Ovary (tissue), 9 donors: Measurements from ENCODE around the gene NFIA. TPM values are rescaled to one million over a fixed set of nuclear protein-coding genes. Genes with fewer than 3 reads are reported as not detected.

ENCODE experiments used
- DNase-seq, 5 donors: peaks; one replicate each; pipeline ENCODE4 v3.0.0-alpha.2; 2019 to 2020
- H3K27ac ChIP-seq, 2 donors: fragments of 200-600 bp; one replicate each; pipeline versions ENCODE4 v1.5.1 to v1.8.0; 2019 to 2022
- H3K27me3 ChIP-seq: fragments of 200-600 bp; one replicate; pipeline ENCODE4 v1.8.0; 2022
- H3K36me3 ChIP-seq: fragments of 200-600 bp; sonication (generic); one replicate; pipeline ENCODE4 v1.5.1; 2019
- H3K4me1 ChIP-seq: one replicate; pipeline ENCODE4 v1.8.1; 2013; ENCODE audit warnings: mild to moderate bottlenecking, moderate library complexity; ENCODE audit not compliant: insufficient read depth
- H3K4me3 ChIP-seq: fragments of 200-600 bp; sonication (generic); one replicate; pipeline ENCODE4 v1.5.1; 2017
- H3K9me3 ChIP-seq, 2 donors: fragments of 200-600 bp in 1 of 2; sonication (generic) in 1 of 2; one replicate each; pipeline versions ENCODE4 v1.5.1 to v1.8.1; 2013 to 2019; ENCODE audit warnings: mild to moderate bottlenecking in 1 of 2, moderate library complexity in 1 of 2
- CTCF ChIP-seq, 3 donors: fragments of 450-650 bp in 2 of 3; fragments of 200-600 bp in 1 of 3; IDR thresholded peaks; one replicate each; pipeline versions ENCODE4 v1.5.1 to v1.8.0; 2016 to 2022; ENCODE audit warnings: antibody characterized with exemption in 3 of 3, mild to moderate bottlenecking in 1 of 3
- EP300 ChIP-seq: sonication (generic); formaldehyde crosslinking; IDR thresholded peaks from one replicate; pipeline ENCODE4 v1.6.1; 2017; ENCODE audit warnings: antibody characterized with exemption
- POLR2A ChIP-seq: fragments of 450-650 bp; IDR thresholded peaks from one replicate; pipeline ENCODE4 v1.6.1; 2017; ENCODE audit warnings: antibody characterized with exemption, mild to moderate bottlenecking, moderate library complexity
- WGBS, 3 donors: extraction: QIAGEN DNeasy Blood & Tissue Kit in 1 of 3; methylation state at CpG; one replicate each; pipeline versions ENCODE4 v1.1.5 to v1.1.7; 2013 to 2017; 5-methylcytosine and 5-hydroxymethylcytosine counted together
- intact Hi-C, 4 donors: fragments of 100-400 bp; cut with DNase I; formaldehyde crosslinking; loops; one replicate each; pipeline versions ENCODE4 v1.11.0 to v1.15.1; 2022 to 2023
- polyA plus RNA-seq, 2 donors: library from polyadenylated mRNA; stranded (reverse); fragments of 200-250 nt in 1 of 2; fragments of 350-450 nt in 1 of 2; fragmentation: Illumina TruSeq in 1 of 2; extraction: RNeasy Lipid Tissue Mini Kit (QIAGEN cat#74804) in 1 of 2; gene quantifications; one replicate each; pipeline ENCODE4 v1.2.3, GENCODE V29; 2013 to 2014
- total RNA-seq, 7 donors: library from RNA; depleted of rRNA in 2 of 7; stranded (reverse); fragments of >200 nt in 2 of 7; fragmentation: NEBNext Ultra II Directional in 3 of 7; extraction: Animal tissue kit (Norgen Biotek cat#: 25700) in 3 of 7; gene quantifications; one replicate each; pipeline versions ENCODE4 v1.1.0 to v1.2.4, GENCODE V29; 2016 to 2023
- donor health status: DM: no; HTN: no; CAD: no; lungs with moderate emphysema.
- donor health status: DM: no; HTN: no; CAD: no.
- donor health status: Bipolar disorder and iron deficiency.
- donor health status: DM: yes; HTN: yes; CAD: no.
- donor health status: DM: no; HTN: no; CAD: no.
- donor health status: DM: yes; HTN: yes; CAD: no.

The NFIA gene
- total and polyA plus RNA-seq, 9 donors, result 11.8 to 115 (median 80.9) TPM

- TF ChIP-seq CTCF (IDR thresholded peaks at IDR 0.05), result no peak
- no peak for TF ChIP-seq EP300
- no peak for TF ChIP-seq POLR2A
- DNase-seq, result no peak
- Histone ChIP-seq H3K4me1 (no peaks in the 10 kb centered on the region), H3K27me3 (no peaks in the 10 kb centered on the region), H3K36me3 (no peaks in the 10 kb centered on the region), H3K9me3 (no peaks in the 10 kb centered on the region), H3K27ac (no peak overlapping the region), H3K4me3 (no peak overlapping the region)
- intact Hi-C loops, result no loop called here
- 90 to 96% (median 91%) methylated on average over 11 of the region's 11 CpGs for WGBS, 3 donors
Observed at GRCh38 chr1:61392409-61393242, 310.3 kb downstream of the NFIA start.

- no peak overlapping the region for H3K4me3 ChIP-seq
- intact Hi-C loops, result no loop called here
- no peak overlapping the region for H3K27ac ChIP-seq
- no peak for DNase-seq
- no peaks in the 10 kb centered on the region for H3K4me1 ChIP-seq
- TF ChIP-seq POLR2A, result no peak
- no peaks in the 10 kb centered on the region for H3K9me3 ChIP-seq
- WGBS, 3 donors, result 72 to 84% (median 80%) methylated on average over 3 of the region's 3 CpGs
- H3K36me3 ChIP-seq, result no peaks in the 10 kb centered on the region
- no peaks in the 10 kb centered on the region for H3K27me3 ChIP-seq
Observed at GRCh38 chr1:61393575-61393974, 311.2 kb downstream of the NFIA start.

- Histone ChIP-seq H3K4me3 (no peak overlapping the region), H3K4me1 (no peaks in the 10 kb centered on the region), H3K9me3 (no peaks in the 10 kb centered on the region), H3K36me3 (no peaks in the 10 kb centered on the region), H3K27me3 (no peaks in the 10 kb centered on the region), H3K27ac (no peak overlapping the region)
- no peak for DNase-seq
- 89 to 97% (median 92%) methylated on average over 6 of the region's 6 CpGs for WGBS, 3 donors
- intact Hi-C loops, result no loop called here
- no peak for TF ChIP-seq POLR2A
Observed at GRCh38 chr1:61395146-61395800, 312.9 kb downstream of the NFIA start.

GRCh38 chr1:61397495-61397894 lies 315.1 kb downstream of the NFIA start:
- Histone ChIP-seq H3K27me3 (no peaks in the 10 kb centered on the region), H3K4me1 (no peaks in the 10 kb centered on the region), H3K4me3 (no peak overlapping the region), H3K27ac (no peak overlapping the region), H3K9me3 (no peaks in the 10 kb centered on the region), H3K36me3 (no peaks in the 10 kb centered on the region)
- DNase-seq, result no peak
- WGBS, 3 donors, result 96 to 98% (median 96%) methylated on average over 6 of the region's 6 CpGs
- intact Hi-C loops, result no loop called here
- no peak for TF ChIP-seq EP300
- no peak for TF ChIP-seq CTCF (IDR thresholded peaks at IDR 0.05)
- no peak for TF ChIP-seq POLR2A

GRCh38 chr1:61397935-61398334 lies 315.6 kb downstream of the NFIA start:
- Histone ChIP-seq H3K36me3 (no peaks in the 10 kb centered on the region), H3K4me1 (no peaks in the 10 kb centered on the region), H3K27me3 (no peaks in the 10 kb centered on the region), H3K4me3 (no peak overlapping the region), H3K27ac (no peak overlapping the region), H3K9me3 (no peaks in the 10 kb centered on the region)
- DNase-seq, result no peak
- 77 to 90% (median 85%) methylated on average over 3 of the region's 3 CpGs for WGBS, 3 donors
- TF ChIP-seq POLR2A (no peak), EP300 (no peak), CTCF (IDR thresholded peaks at IDR 0.05) (no peak)
- intact Hi-C loops, result no loop called here
